Measurements from ENCODE around the gene HOATZ. TPM values are rescaled to one million over a fixed set of nuclear protein-coding genes. Genes with fewer than 3 reads are reported as not detected.

HOATZ gene
- total RNA-seq, 1 donor from 2014 or later: not detected

DNA sequence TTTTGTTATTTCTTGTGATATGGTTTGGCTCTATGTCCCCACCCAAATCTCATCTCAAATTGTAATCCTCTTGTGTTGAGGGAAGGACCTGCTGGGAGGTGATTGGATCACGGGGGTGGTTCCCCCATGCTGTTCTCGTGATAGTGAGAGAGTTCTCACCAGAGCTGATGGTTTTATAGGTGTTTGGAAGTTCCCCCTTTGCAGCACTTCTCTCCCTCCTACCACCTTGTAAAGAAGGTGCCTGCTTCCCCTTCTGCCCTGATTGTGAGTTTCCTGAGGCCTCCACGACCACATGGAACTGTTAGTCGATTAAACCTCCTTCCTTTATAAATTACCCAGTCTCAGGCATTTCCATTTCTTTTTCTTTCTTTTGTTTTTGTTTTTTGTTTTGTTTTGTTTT, 63.2 kb downstream of the HOATZ start:
- no peak for DNase-seq (ENCODE audit: low spot score)

DNA sequence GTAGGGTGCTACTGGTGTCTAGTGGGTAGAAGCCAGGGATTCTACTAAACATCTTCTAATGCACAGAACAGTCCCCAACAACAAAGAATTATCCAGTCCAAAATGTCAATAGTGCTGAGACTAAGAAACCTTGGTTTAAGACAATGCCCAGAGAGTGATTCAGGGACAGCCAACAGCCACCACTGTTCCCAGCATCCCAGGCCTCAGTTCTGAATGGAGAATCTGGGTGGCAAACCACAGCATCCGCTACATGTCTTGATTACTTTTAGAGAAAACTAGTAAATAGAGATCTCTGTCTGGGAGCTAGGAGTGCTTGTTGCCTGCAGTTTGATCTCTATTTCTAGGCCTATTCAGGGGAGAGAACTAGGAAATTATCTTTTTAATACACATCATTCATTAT, 66.8 kb downstream of the HOATZ start:
- DNase-seq (ENCODE audit: low spot score): no peak

DNA sequence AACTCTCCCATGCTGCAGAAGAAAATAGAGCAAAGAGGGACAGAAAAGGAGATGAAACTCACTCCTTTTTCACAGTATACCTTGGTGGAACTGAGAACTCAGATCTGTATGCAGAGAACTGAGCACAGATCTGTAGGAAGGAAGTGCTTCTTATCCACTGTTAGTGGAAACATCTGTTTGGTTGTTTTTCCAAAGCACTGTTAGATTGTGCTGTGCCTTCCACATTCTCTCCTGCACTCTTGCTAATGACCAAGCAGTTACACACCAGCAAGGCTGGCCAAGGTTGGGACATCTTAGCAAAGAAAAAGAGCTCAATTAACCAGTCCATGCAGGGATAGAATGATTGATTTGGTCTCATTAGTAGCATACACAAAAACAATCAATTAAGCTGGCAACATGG, 67.6 kb downstream of the HOATZ start:
- no peak for DNase-seq (ENCODE audit: low spot score)

DNA sequence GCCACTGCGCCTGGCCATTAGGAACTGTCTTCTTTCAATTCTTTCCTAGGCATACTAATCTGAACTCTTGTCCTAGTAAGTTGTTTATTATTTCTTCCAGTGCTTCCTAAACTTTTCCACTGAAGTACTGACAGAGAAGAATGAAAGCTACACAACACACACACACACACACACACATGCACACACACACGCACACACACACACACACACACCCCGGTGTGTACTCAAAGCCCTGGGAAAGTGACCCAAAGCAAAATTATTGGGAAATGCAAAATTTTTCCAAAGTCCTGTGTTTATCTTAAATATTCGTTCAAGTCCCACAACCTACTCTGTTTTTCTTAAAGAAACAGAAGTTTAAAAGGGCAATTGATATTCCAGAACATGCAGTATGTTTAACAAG, 68.3 kb downstream of the HOATZ start:
- no peak for DNase-seq (ENCODE audit: low spot score)

DNA sequence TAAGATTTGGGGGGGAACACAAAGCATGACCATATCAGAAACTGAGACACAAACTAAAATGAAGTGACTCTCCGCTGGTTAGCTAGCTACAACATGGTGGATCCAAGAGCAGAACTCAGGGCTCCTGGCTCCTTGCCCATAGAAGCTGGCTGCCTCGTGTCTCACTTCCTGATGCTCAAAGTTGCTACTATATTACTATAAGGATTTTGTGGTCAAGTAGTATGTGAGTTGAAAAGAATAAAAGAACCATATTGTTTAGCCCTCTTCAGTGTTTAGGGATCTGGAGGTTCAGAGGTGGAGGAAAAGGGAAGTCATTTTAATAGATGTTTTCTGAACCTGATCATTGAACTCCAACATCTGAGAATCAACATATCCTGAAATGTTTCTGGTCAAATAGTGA, 70.8 kb downstream of the HOATZ start:
- no peak for DNase-seq (ENCODE audit: low spot score)

DNA sequence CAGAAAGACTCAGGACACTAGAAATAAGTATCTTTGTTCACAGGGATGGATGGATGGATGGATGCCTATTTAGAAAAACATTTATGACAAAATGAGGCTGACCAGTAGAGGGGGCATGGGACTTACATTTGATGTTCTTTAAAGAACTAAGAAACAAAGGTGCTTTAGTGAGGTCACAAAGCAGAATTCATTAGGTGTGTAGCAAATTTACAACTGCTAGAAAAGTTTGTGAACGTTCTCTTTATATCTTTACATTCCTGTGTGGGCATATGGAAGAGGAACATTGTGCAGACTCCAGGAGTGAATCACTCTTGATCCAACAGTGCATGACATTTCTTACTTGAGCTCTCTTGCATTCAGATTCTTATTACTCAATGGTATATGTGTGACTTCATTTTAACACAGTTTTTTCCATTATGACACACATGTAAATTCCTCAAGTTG, 71.8 kb downstream of the HOATZ start:
- no peak for DNase-seq (ENCODE audit: low spot score)

Other genes starting within 250 kb of the HOATZ start
- 15.9 TPM for gene POU2AF3, start 216.2 kb upstream of the HOATZ start, total RNA-seq
- gene POU2AF1, start 135.5 kb upstream of the HOATZ start, total RNA-seq: 21.7 TPM
- not detected for gene BTG4, start 2.4 kb upstream of the HOATZ start, total RNA-seq
- gene LAYN, start 25.9 kb downstream of the HOATZ start, total RNA-seq: 8.6 TPM
- 20.7 TPM for gene SIK2, start 87.7 kb downstream of the HOATZ start, total RNA-seq